ENCODE measurements around the gene TFB2M. TPM values are rescaled to one million over a fixed set of nuclear protein-coding genes. Genes with fewer than 3 reads are reported as not detected.

TFB2M gene
- total and polyA plus RNA-seq, 2 of the 13 experiments (the other 11 are each of a cell fraction or from before 2014, with no cell fraction given): 15.7 to 31.4 TPM

- TF ChIP-seq IRF9 (CRISPR knock-in tag; IDR thresholded peaks at IDR 0.05; ENCODE audit: borderline replicate concordance) (peak; percentile 27; the same call in 1 of the 2 replicates), NR2F1 (CRISPR knock-in tag; IDR thresholded peaks at IDR 0.05) (peak in 1 of 2 experiments; percentile 18; a peak in 1 of 4 replicates), NFKBIZ (CRISPR knock-in tag; IDR thresholded peaks at IDR 0.05) (peak; percentile 40; the same call in 1 of the 2 replicates), HCFC1 (IDR thresholded peaks at IDR 0.05; ENCODE audit: low read depth, low read length) (peak; percentile 52; the same call in 1 of the 2 replicates), ZNF549 (CRISPR knock-in tag; IDR thresholded peaks at IDR 0.05) (no peak), ZBTB7A (CRISPR knock-in tag; IDR thresholded peaks at IDR 0.05) (no peak), PHB2 (IDR thresholded peaks at IDR 0.05; ENCODE audit: partially characterized antibody) (no peak), NPAS2 (CRISPR knock-in tag; IDR thresholded peaks at IDR 0.05; ENCODE audit: borderline replicate concordance) (no peak), HNF4G (IDR thresholded peaks at IDR 0.05; ENCODE audit: borderline replicate concordance, low read depth, low read length) (no peak), HNF4G (CRISPR knock-in tag; IDR thresholded peaks at IDR 0.05; ENCODE audit: borderline replicate concordance, low read depth) (no peak), CEBPB (IDR thresholded peaks at IDR 0.05; ENCODE audit: borderline replicate concordance, low read depth, low read length) (no peak), NFYC (CRISPR knock-in tag; IDR thresholded peaks at IDR 0.05) (peak; percentile 88), ZNF674 (CRISPR knock-in tag; IDR thresholded peaks at IDR 0.05; ENCODE audit: low read depth) (no peak), TCF12 (IDR thresholded peaks at IDR 0.05) (no peak), TCF12 (CRISPR knock-in tag; IDR thresholded peaks at IDR 0.05) (no peak; the same call in 1 of the 2 replicates), ARID5B (CRISPR knock-in tag; IDR thresholded peaks at IDR 0.05) (0 out of 2 replicates have a peak, but pooled peaks have one; percentile 40), SMAD3 (CRISPR knock-in tag; IDR thresholded peaks at IDR 0.05) (peak; percentile 71; the same call in 1 of the 2 replicates), PCBP2 (optimal IDR thresholded peaks at IDR 0.05; ENCODE audit: low read depth, low read length, poor library complexity, severe bottlenecking) (no peak), RAD21 (CRISPR knock-in tag; IDR thresholded peaks at IDR 0.05) (peak; percentile 58; the same call in 1 of the 2 replicates), ZNF839 (CRISPR knock-in tag; IDR thresholded peaks at IDR 0.05; ENCODE audit: borderline replicate concordance) (peak; percentile 83; the same call in 1 of the 2 replicates)
- TF ChIP-seq, protein P1, sequence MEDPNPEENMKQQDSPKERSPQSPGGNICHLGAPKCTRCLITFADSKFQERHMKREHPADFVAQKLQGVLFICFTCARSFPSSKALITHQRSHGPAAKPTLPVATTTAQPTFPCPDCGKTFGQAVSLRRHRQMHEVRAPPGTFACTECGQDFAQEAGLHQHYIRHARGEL (CRISPR knock-in tag; IDR thresholded peaks at IDR 0.05): no peak
- TF ChIP-seq, protein P2, sequence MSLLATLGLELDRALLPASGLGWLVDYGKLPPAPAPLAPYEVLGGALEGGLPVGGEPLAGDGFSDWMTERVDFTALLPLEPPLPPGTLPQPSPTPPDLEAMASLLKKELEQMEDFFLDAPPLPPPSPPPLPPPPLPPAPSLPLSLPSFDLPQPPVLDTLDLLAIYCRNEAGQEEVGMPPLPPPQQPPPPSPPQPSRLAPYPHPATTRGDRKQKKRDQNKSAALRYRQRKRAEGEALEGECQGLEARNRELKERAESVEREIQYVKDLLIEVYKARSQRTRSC (CRISPR knock-in tag; IDR thresholded peaks at IDR 0.05; ENCODE audit: low read depth): no peak
- TF ChIP-seq, protein P3, sequence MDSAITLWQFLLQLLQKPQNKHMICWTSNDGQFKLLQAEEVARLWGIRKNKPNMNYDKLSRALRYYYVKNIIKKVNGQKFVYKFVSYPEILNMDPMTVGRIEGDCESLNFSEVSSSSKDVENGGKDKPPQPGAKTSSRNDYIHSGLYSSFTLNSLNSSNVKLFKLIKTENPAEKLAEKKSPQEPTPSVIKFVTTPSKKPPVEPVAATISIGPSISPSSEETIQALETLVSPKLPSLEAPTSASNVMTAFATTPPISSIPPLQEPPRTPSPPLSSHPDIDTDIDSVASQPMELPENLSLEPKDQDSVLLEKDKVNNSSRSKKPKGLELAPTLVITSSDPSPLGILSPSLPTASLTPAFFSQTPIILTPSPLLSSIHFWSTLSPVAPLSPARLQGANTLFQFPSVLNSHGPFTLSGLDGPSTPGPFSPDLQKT (CRISPR knock-in tag; IDR thresholded peaks at IDR 0.05; ENCODE audit: borderline replicate concordance): no peak
Measured at GRCh38 chr1:246566128-246566812, at the start of gene TFB2M, which contains the start of gene CNST (continued).
